ENCODE measurements around the gene CHST5. TPM values are rescaled to one million over a fixed set of nuclear protein-coding genes. Genes with fewer than 3 reads are reported as not detected.

The CHST5 gene
- polyA plus RNA-seq, 1 donor from 2014 or later: 2.7 TPM

- no peaks in the 10 kb centered on the region for H4K20me1 ChIP-seq (ENCODE audit: insufficient read depth)
- H3K36me3 ChIP-seq (ENCODE audit: insufficient read depth, low read length): peaks cover 8% of the 10 kb centered on the region
- no peaks in the 10 kb centered on the region for H3K27me3 ChIP-seq (ENCODE audit: insufficient read depth, low read depth, low read length)
- H3K9ac ChIP-seq (ENCODE audit: low read length): no peak overlapping the region
- no peaks in the 10 kb centered on the region for H3F3A ChIP-seq (ENCODE audit: insufficient read depth, low read length, poor library complexity, severe bottlenecking)
- H3K4me3 ChIP-seq (ENCODE audit: low read length): no peak overlapping the region
- H3K27ac ChIP-seq (ENCODE audit: low read length): no peak overlapping the region
- H3K79me2 ChIP-seq (replicated peaks; ENCODE audit: insufficient read depth, low read length): no peaks in the 10 kb centered on the region
- H3K9me3 ChIP-seq (ENCODE audit: low read length): no peaks in the 10 kb centered on the region
- no peak overlapping the region for H2AFZ ChIP-seq (ENCODE audit: low read depth, low read length)
- H3K4me2 ChIP-seq (ENCODE audit: low read length): no peak overlapping the region
- no peak for TF ChIP-seq RAD21 (conservative IDR thresholded peaks at IDR 0.05)
- TF ChIP-seq EP300 (conservative IDR thresholded peaks at IDR 0.05; ENCODE audit: poor library complexity, severe bottlenecking): no peak
- TF ChIP-seq REST (IDR thresholded peaks at IDR 0.05; ENCODE audit: borderline replicate concordance): no peak
- no peak for TF ChIP-seq SMC3 (conservative IDR thresholded peaks at IDR 0.05; ENCODE audit: poor library complexity)
- no peak for TF ChIP-seq EZH2 (IDR thresholded peaks at IDR 0.05; ENCODE audit: borderline replicate concordance, insufficient read depth, low read length, poor library complexity, severe bottlenecking)
- TF ChIP-seq MXI1 (conservative IDR thresholded peaks at IDR 0.05; ENCODE audit: poor library complexity, severe bottlenecking): no peak
- TF ChIP-seq CTCF (IDR thresholded peaks at IDR 0.05; ENCODE audit: poor library complexity, severe bottlenecking): no peak
- TF ChIP-seq POLR2AphosphoS5 (IDR thresholded peaks at IDR 0.05): no peak
- TF ChIP-seq TAF1 (IDR thresholded peaks at IDR 0.05; ENCODE audit: low read depth): no peak
- H3K9me2 ChIP-seq (ENCODE audit: insufficient read depth, low read length): no peaks in the 10 kb centered on the region
Observed at GRCh38 chr16:75575958-75576357, 40.0 kb upstream of the CHST5 start.

- Histone ChIP-seq H3K9me2 (ENCODE audit: insufficient read depth, low read length) (no peaks in the 10 kb centered on the region), H3K4me2 (ENCODE audit: low read length) (no peak overlapping the region), H3K27me3 (ENCODE audit: insufficient read depth, low read depth, low read length) (no peaks in the 10 kb centered on the region), H4K20me1 (ENCODE audit: insufficient read depth) (no peaks in the 10 kb centered on the region), H3K36me3 (ENCODE audit: insufficient read depth, low read length) (peaks cover 8% of the 10 kb centered on the region), H3K79me2 (replicated peaks; ENCODE audit: insufficient read depth, low read length) (no peaks in the 10 kb centered on the region), H3K27ac (ENCODE audit: low read length) (no peak overlapping the region), H3K4me3 (ENCODE audit: low read length) (no peak overlapping the region), H3K9ac (ENCODE audit: low read length) (no peak overlapping the region), H3F3A (ENCODE audit: insufficient read depth, low read length, poor library complexity, severe bottlenecking) (no peaks in the 10 kb centered on the region), H3K9me3 (ENCODE audit: low read length) (no peaks in the 10 kb centered on the region), H2AFZ (ENCODE audit: low read depth, low read length) (no peak overlapping the region)
- TF ChIP-seq CTCF (IDR thresholded peaks at IDR 0.05; ENCODE audit: poor library complexity, severe bottlenecking) (no peak), RAD21 (conservative IDR thresholded peaks at IDR 0.05) (no peak), MXI1 (conservative IDR thresholded peaks at IDR 0.05; ENCODE audit: poor library complexity, severe bottlenecking) (no peak), TAF1 (IDR thresholded peaks at IDR 0.05; ENCODE audit: low read depth) (no peak), EZH2 (IDR thresholded peaks at IDR 0.05; ENCODE audit: borderline replicate concordance, insufficient read depth, low read length, poor library complexity, severe bottlenecking) (no peak), SMC3 (conservative IDR thresholded peaks at IDR 0.05; ENCODE audit: poor library complexity) (no peak), REST (IDR thresholded peaks at IDR 0.05; ENCODE audit: borderline replicate concordance) (no peak), POLR2AphosphoS5 (IDR thresholded peaks at IDR 0.05) (no peak), EP300 (conservative IDR thresholded peaks at IDR 0.05; ENCODE audit: poor library complexity, severe bottlenecking) (no peak)
Observed at GRCh38 chr16:75573955-75574354, 38.0 kb upstream of the CHST5 start.

All from neural cell (in vitro differentiated cells).